HG03432 (cell line): Measurements from ENCODE around the gene ZMIZ1.

Experiments
- ATAC-seq: cut with Tn5 transposase; IDR thresholded peaks from one replicate; pipeline ENCODE4 v1.9.1; 2021; ENCODE audit warnings: mild to moderate bottlenecking, moderate library complexity; ENCODE audit not compliant: unreplicated experiment

ZMIZ1 gene

GRCh38 chr10:79115302-79115701, 46.5 kb downstream of the ZMIZ1 start:
- no peak for ATAC-seq

- ATAC-seq: peak; percentile 44
Observed at GRCh38 chr10:79116368-79116767, 47.6 kb downstream of the ZMIZ1 start.

- ATAC-seq: peak; percentile 75
Observed at GRCh38 chr10:79116801-79117723, 48.3 kb downstream of the ZMIZ1 start.

- no peak for ATAC-seq
Observed at GRCh38 chr10:79118286-79119202, 49.8 kb downstream of the ZMIZ1 start.

GRCh38 chr10:79119306-79119705, 50.5 kb downstream of the ZMIZ1 start:
- ATAC-seq: no peak

- ATAC-seq: no peak
Observed at GRCh38 chr10:79123547-79123963, 54.8 kb downstream of the ZMIZ1 start.

GRCh38 chr10:79124066-79124465, 55.3 kb downstream of the ZMIZ1 start:
- ATAC-seq: no peak

GRCh38 chr10:79125092-79125491, 56.3 kb downstream of the ZMIZ1 start:
- ATAC-seq: no peak

GRCh38 chr10:79126351-79127080, 57.8 kb downstream of the ZMIZ1 start:
- ATAC-seq: no peak

- ATAC-seq: no peak
Observed at GRCh38 chr10:79127151-79127961, 58.6 kb downstream of the ZMIZ1 start.

- no peak for ATAC-seq
Observed at GRCh38 chr10:79128241-79128922, 59.6 kb downstream of the ZMIZ1 start.

- no peak for ATAC-seq
Observed at GRCh38 chr10:79128923-79129305, 60.1 kb downstream of the ZMIZ1 start.

GRCh38 chr10:79129361-79129997, 60.7 kb downstream of the ZMIZ1 start:
- no peak for ATAC-seq

- ATAC-seq: no peak
Observed at GRCh38 chr10:79130255-79130654, 61.5 kb downstream of the ZMIZ1 start.

GRCh38 chr10:79130846-79131245, 62.1 kb downstream of the ZMIZ1 start:
- no peak for ATAC-seq

GRCh38 chr10:79131836-79132631, 63.3 kb downstream of the ZMIZ1 start:
- no peak for ATAC-seq

GRCh38 chr10:79132681-79133381, 64.1 kb downstream of the ZMIZ1 start:
- no peak for ATAC-seq

- no peak for ATAC-seq
Observed at GRCh38 chr10:79133416-79133815, 64.7 kb downstream of the ZMIZ1 start.
